HG02798 (cell line): ENCODE results near the gene PTP4A1.
"Not testable (repeated sequence)": the region's sequence is repeated elsewhere in the genome, so short reads cannot be mapped to it uniquely, and the experiment has no call there.

Experiments used
- ATAC-seq: cut with Tn5 transposase; IDR thresholded peaks from one replicate; pipeline ENCODE4 v1.9.1; 2021; ENCODE audit warnings: mild to moderate bottlenecking; ENCODE audit not compliant: unreplicated experiment, poor library complexity

PTP4A1 gene

GRCh38 chr6:63579937-63580703 lies 7.8 kb downstream of the PTP4A1 start:
- no peak for ATAC-seq

- no peak for ATAC-seq
Measured at GRCh38 chr6:63580704-63580961, 8.4 kb downstream of the PTP4A1 start.

GRCh38 chr6:63581355-63582013 lies 9.2 kb downstream of the PTP4A1 start:
- ATAC-seq = no peak

- no peak for ATAC-seq
Measured at GRCh38 chr6:63582579-63583231, 10.4 kb downstream of the PTP4A1 start.

GRCh38 chr6:63584125-63584514 lies 11.8 kb downstream of the PTP4A1 start:
- no peak for ATAC-seq

GRCh38 chr6:63584566-63584965 lies 12.3 kb downstream of the PTP4A1 start:
- no peak for ATAC-seq

- ATAC-seq = not testable (repeated sequence)
Measured at GRCh38 chr6:63585652-63586051, 13.4 kb downstream of the PTP4A1 start.

- ATAC-seq = no peak
Measured at GRCh38 chr6:63589952-63590411, 17.7 kb downstream of the PTP4A1 start.

- no peak for ATAC-seq
Measured at GRCh38 chr6:63592886-63593285, 20.6 kb downstream of the PTP4A1 start.

GRCh38 chr6:63597141-63598048 lies 25.1 kb downstream of the PTP4A1 start:
- ATAC-seq = no peak

- peak; percentile 100 for ATAC-seq
Measured at GRCh38 chr6:63598049-63599036, 26.1 kb downstream of the PTP4A1 start.

GRCh38 chr6:63599243-63599642 lies 27.0 kb downstream of the PTP4A1 start:
- no peak for ATAC-seq

- ATAC-seq = no peak
Measured at GRCh38 chr6:63600136-63600535, 27.9 kb downstream of the PTP4A1 start.

GRCh38 chr6:63609231-63609630 lies 37.0 kb downstream of the PTP4A1 start:
- ATAC-seq = no peak

GRCh38 chr6:63610944-63611343 lies 38.7 kb downstream of the PTP4A1 start:
- no peak for ATAC-seq

GRCh38 chr6:63611560-63611959 lies 39.3 kb downstream of the PTP4A1 start:
- ATAC-seq = no peak

- ATAC-seq = no peak
Measured at GRCh38 chr6:63615590-63615989, 43.3 kb downstream of the PTP4A1 start.
